HL-60 (cell line): ENCODE measurements around the gene CACNA1C.

Source experiments
- CTCF ChIP-seq: IDR thresholded peaks from one replicate; pipeline ENCODE4 v1.5.1; 2011; ENCODE audit warnings: low read length, control low read depth, inconsistent platforms; ENCODE audit not compliant: insufficient read depth
- GABPA ChIP-seq: IDR thresholded peaks from 2 replicates; pipeline ENCODE4 v1.6.1; 2012; ENCODE audit warnings: low read depth
- REST ChIP-seq: IDR thresholded peaks from 2 replicates; pipeline ENCODE4 v1.6.1; 2012; ENCODE audit warnings: low read depth; ENCODE audit not compliant: insufficient replicate concordance
- SPI1 ChIP-seq: IDR thresholded peaks from 2 replicates; pipeline ENCODE4 v1.6.1; 2012; ENCODE audit warnings: low read depth, mild to moderate bottlenecking, borderline replicate concordance

- TF ChIP-seq CTCF (no peak), REST (no peak), GABPA (no peak), SPI1 (no peak)
These were observed 168.3 kb downstream of the CACNA1C start for GRCh38 chr12:2221030-2221621.
